Urothelium cell line (cell line): ENCODE measurements around the gene FPR3.
"Not testable (repeated sequence)": the region's sequence is repeated elsewhere in the genome, so short reads cannot be mapped to it uniquely, and the experiment has no call there.

Experiments used
- DNase-seq: peaks from one replicate; pipeline ENCODE4 v3.0.0; 2011; ENCODE audit warnings: low spot score, mixed read lengths
- FAIRE-seq: peaks from 2 replicates; lab custom pipeline; 2011; peaks lifted over from hg19 to GRCh38; lab: Jason Lieb, UNC

FPR3 gene

GRCh38 chr19:51806571-51806970, 11.6 kb downstream of the FPR3 start:
- DNase-seq, FAIRE-seq: not testable (repeated sequence)

DNA sequence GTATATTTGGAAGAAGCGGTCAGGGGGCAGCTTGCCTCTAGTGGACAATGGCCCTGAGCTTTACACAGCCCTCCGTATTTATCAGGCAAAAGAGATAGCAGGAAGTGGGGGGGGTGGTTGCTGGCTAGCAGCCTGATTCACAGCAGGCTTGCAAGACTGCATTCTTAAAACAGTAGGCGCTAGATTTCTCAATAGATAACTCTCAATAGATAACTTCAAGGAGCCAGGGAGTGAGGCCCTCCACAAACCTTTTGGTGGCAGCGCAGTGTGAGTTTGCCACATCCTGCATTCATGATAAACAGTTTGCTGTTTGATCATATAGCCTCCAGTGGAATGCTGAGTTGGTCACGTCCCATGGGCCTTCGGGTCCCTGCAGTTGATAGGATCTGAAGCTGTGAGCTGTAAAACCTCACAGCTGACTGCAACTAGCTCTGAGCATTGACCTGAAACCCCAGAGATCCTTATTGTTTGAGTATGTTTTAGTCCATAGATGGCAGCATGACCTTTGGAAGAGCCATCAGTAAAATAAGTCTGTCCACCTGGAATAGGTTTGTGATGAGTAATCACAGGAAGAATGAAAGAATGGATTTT, 12.2 kb downstream of the FPR3 start:
- DNase-seq: peak; percentile 14
- FAIRE-seq: no peak

- DNase-seq (no peak), FAIRE-seq (no peak)
These were observed 13.0 kb downstream of the FPR3 start for GRCh38 chr19:51807925-51808324.

GRCh38 chr19:51808333-51808986, 13.5 kb downstream of the FPR3 start:
- peak; percentile 43 for DNase-seq
- no peak for FAIRE-seq

DNA sequence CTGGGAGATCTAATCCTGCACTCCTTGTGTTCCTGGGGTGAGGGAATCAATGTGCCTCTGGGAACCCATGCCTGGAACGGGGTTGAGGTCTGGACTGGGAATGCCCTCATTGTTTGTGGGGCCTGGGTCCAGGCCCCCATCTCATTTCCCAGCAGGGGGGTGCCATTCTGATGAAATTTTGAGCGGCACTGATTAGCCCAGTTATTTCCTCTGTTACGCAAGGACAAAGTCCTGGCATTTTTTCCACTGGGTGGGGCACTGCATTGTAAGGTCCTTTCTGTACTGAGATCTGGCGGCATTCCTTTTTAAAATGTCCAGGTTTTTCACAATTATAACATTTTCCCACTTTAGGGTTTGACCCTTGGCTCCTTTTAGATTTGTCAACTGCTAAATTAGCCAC, 14.8 kb downstream of the FPR3 start:
- DNase-seq: no peak
- no peak for FAIRE-seq

- FAIRE-seq (no peak), DNase-seq (peak; percentile 46)
These were observed 15.3 kb downstream of the FPR3 start for GRCh38 chr19:51810223-51810622.

DNA sequence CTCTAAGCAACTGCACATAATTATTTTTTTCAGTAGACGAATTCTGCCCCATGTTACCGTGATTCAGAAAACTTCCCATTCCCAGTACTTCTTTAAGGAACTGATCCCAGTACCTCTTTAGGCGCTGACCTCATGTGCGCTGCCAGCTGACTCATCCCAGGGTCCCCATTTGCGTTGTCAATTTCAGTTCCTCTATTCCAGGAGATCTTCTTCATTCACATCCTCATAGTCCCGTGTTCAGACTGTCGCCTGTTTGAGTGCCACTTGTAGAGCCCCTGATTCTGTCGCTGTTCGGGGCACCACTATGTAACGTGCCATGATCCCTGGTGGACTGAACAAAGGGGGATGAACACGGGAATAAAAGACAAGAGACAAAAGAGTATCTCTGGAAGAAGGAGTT, 16.4 kb downstream of the FPR3 start:
- DNase-seq (no peak), FAIRE-seq (no peak)

GRCh38 chr19:51815043-51815442, 20.1 kb downstream of the FPR3 start:
- FAIRE-seq: no peak
- no peak for DNase-seq

- DNase-seq (no peak), FAIRE-seq (no peak)
These were observed 21.8 kb downstream of the FPR3 start for GRCh38 chr19:51816711-51817110.

- FAIRE-seq (no peak), DNase-seq (no peak)
These were observed 25.1 kb downstream of the FPR3 start for GRCh38 chr19:51820011-51820410.

DNA sequence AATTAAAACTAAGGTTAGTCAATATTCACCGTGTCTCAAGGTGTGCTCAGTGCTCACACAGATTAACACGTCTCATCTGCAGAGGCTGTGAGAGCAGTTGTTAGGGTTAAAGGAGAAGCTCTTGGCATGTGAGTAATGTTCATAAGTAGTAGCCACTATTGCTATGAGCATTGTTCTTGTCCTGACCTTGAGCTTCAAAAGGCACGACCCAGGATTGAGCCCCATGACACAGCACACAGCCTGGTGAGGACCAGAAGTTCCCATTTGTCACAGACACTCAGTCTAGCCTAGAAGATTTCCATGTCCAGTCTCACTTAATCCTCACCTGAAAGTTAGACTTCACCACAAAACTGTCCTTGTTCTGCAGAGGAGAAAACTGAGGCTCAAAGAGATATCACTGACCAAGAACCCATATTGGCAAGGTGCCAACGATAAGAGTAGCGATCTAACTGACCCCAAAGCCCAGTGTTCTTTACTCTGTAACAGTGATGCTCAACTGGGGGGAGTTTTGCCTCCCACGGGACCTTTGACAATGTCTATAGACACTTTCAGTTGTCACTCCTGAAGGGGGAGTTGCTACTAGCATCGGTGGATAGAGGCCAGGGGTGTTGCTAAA, 26.0 kb downstream of the FPR3 start:
- FAIRE-seq: no peak

DNA sequence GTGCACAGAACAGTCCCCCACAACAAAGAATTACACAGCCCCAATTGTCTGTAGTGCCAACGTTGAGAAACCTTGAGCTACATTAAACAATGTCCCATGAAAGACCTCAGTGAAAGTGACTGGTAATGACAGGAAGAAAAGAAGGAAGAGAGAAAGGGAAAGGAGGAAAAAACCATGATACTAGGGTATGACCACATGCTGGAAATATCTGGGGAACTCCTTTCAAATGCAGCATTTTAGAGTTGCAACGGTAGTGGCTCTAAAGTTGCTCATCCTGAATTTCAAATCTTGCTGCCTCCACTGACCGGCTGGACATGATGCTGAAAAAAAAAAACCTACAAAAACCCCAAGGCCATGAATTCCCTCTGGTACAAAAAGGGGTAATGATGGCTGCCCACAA, 26.5 kb downstream of the FPR3 start:
- FAIRE-seq: no peak

More for the DNA sequence above, 26.0 kb downstream of the FPR3 start:
- DNase-seq: no peak

DNA sequence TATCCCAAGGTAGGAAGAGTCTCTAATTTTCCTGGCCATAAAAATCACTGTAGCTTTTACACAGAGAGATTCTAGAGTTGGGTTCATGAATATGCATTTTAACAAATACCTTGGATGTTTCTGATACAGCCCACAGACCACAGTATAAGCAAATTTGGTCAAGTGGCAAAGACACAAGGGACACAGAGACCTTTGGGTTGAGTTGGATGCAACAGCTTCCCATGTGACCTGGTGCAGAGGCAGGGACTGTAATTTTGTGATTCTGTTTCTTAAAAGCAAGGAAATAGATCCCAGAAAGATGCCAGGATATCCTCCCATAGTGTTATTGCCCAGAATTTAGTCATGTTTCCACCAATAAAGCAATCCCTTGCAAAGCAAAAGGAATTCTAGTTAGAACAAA, 27.0 kb downstream of the FPR3 start:
- no peak for FAIRE-seq
- DNase-seq: no peak

More for the DNA sequence above, 26.5 kb downstream of the FPR3 start:
- no peak for DNase-seq

- no peak for FAIRE-seq
- no peak for DNase-seq
These were observed 27.4 kb downstream of the FPR3 start for GRCh38 chr19:51822325-51822724.

DNA sequence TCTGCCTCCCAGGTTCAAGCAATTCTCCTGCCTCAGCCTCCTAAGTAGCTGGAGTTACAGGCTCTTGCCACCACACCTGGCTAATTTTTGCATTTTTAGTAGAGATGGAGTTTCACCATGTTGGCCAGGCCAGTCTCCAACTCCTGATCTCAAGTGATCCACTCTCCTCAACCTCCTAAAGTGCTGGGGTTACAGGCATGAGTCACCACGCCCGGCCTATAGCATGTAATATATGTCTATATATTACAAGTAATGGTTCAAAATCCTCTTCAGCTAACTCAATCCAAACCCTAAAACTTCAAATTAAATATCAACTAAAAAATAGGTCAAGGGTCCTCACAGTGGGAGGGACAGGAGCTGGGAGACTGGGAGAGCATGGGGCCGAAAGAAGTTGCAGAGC, 28.0 kb downstream of the FPR3 start:
- no peak for DNase-seq
- FAIRE-seq: no peak

- DNase-seq (no peak), FAIRE-seq (no peak)
These were observed 29.5 kb downstream of the FPR3 start for GRCh38 chr19:51824281-51825005.

DNA sequence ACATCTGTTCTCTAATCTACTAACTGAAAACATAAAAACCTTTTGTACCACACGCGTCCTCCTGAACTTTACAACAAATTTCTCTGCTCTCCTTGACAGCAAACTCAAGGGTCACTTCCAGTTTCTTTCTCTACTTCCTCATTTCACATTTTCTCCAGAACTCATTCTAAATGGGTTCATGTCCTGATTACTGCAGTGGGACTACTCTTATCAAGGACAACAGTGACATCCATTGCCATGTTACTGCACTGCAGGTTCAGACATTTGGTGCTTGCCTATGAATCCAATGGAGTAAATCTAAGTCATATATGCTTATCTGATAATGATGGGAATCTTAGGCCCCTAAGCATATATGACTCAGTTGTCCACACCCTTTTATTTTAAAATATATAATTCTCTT, 35.3 kb downstream of the FPR3 start:
- FAIRE-seq (no peak), DNase-seq (no peak)

DNA sequence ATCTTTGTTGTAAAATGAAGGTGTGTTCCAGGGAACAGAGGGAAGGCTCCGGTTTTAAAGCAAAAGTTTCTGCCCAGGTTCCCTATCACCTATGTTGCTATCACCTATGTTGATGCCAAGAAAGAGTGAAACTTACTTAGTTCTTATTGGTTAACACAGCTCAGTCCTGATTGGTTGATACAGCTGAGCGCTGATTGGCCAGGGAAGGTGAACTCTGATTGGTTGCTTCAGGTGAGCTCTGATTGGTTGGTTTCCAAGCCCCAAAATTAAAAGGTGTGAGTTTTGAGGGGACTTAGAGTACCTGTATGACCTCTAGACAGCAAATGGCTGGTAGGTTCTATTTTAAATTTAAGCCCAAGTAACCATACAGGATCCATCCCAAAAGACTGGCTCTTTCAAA, 42.2 kb downstream of the FPR3 start:
- FAIRE-seq (no peak), DNase-seq (no peak)

DNA sequence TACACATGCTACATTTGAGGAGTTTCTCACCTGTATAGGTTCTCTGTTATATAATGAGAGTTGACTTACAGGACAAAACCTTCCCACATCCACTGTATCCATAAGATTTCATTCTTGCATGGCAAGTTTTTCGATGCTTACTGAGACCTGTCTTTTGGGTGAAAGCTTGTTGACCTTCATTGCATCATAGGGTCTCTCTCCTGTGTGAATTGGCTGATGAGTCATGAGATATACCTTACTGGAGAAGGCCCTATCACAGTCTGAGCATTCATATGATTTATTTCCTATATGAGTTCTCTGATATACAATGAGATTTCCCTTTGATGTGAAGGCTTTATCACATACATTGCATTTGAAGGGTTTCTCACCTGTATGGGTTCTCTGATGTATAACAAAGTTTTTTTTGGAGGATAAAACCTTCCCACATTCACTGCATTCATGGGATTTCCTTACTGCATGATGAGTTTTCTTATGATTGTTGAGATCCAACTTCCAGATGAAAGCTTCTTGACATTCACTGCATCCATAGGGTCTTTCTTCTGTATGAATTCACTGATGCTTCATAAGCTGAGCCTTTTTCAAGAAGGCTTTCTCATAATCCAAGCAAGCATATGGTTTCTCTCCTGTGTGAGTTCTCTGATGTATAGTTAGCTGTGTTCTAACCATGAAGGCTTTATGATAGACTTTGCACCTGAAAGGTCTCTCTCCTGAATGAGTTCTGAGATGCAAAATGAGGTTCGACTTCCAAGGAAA, 67.1 kb downstream of the FPR3 start:
- DNase-seq (no peak), FAIRE-seq (no peak)

DNA sequence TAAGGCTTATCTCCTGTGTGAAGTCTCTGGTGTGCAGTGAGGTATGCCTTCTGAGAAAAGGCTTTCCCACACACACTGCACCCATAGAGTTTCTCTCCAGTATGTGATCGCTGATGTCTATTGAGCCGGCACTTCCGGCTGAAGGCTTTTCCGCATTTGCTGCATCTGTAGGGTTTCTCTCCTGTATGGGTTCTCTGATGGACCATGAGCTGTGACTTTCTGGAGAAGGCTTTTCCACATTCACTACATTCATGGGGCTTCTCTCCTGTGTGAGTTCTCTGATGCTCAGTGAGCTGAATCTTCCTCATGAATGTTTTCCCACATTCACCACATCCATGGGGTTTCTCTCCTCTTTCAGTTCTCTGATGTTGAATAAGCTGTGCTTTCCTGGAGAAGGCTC, 78.1 kb downstream of the FPR3 start:
- DNase-seq (no peak), FAIRE-seq (no peak)
